IMR-90 (cell line): ENCODE results near the gene SNRPB2.

Source experiments
- CEBPB ChIP-seq: IDR thresholded peaks from 2 replicates; pipeline ENCODE4 v1.6.1; 2012; ENCODE audit warnings: low read depth, low read length, improper control_type of control experiment
- CHD1 ChIP-seq: IDR thresholded peaks from 2 replicates; pipeline ENCODE4 v1.6.1; 2012; ENCODE audit warnings: low read depth, low read length, improper control_type of control experiment
- CTCF ChIP-seq: conservative IDR thresholded peaks from 2 replicates; pipeline ENCODE4 v1.5.1; 2012; ENCODE audit warnings: mild to moderate bottlenecking, low read depth, low read length, improper control_type of control experiment
- MAFK ChIP-seq: IDR thresholded peaks from 2 replicates; pipeline ENCODE4 v1.6.1; 2012; ENCODE audit warnings: low read depth, low read length, improper control_type of control experiment
- MAZ ChIP-seq: IDR thresholded peaks from 2 replicates; pipeline ENCODE4 v1.6.1; 2012; ENCODE audit warnings: low read depth, mild to moderate bottlenecking, low read length, improper control_type of control experiment, moderate library complexity, borderline replicate concordance
- MXI1 ChIP-seq: IDR thresholded peaks from 2 replicates; pipeline ENCODE4 v1.6.1; 2012; ENCODE audit warnings: low read depth, mild to moderate bottlenecking, low read length, moderate library complexity, borderline replicate concordance
- POLR2A ChIP-seq: IDR thresholded peaks from 2 replicates; pipeline ENCODE4 v1.6.1; 2012; ENCODE audit warnings: mild to moderate bottlenecking, low read depth, low read length
- RAD21 ChIP-seq: IDR thresholded peaks from 2 replicates; pipeline ENCODE4 v1.6.1; 2012; ENCODE audit warnings: low read length, improper control_type of control experiment
- RCOR1 ChIP-seq: IDR thresholded peaks from 2 replicates; pipeline ENCODE4 v1.6.1; 2012; ENCODE audit warnings: mild to moderate bottlenecking, low read length, improper control_type of control experiment; ENCODE audit not compliant: insufficient replicate concordance
- SMC3 ChIP-seq: fragments of 150-350 bp; IDR thresholded peaks from 2 replicates; pipeline ENCODE4 v1.6.1; 2016; ENCODE audit warnings: low read depth, mild to moderate bottlenecking, antibody characterized with exemption, low read length, moderate library complexity

GRCh38 chr20:16760431-16761304 is 30.8 kb downstream of the SNRPB2 start:
- TF ChIP-seq CHD1 (no peak), CEBPB (no peak), POLR2A (no peak), RCOR1 (no peak), CTCF (no peak), SMC3 (no peak), MXI1 (no peak), RAD21 (no peak), MAFK (no peak), MAZ (no peak)
